K562 (cell line): ENCODE results near the gene PLAAT3. TPM values are rescaled to one million over a fixed set of nuclear protein-coding genes. Genes with fewer than 3 reads are reported as not detected.

ENCODE experiments used
- ARID3A ChIP-seq: IDR thresholded peaks from 2 replicates; pipeline ENCODE4 v1.6.1; 2012; ENCODE audit warnings: low read depth, low read length, improper control_type of control experiment, borderline replicate concordance
- BACH1 ChIP-seq: fragments of 200-800 bp; sonication (Bioruptor generic); IDR thresholded peaks from 2 replicates; pipeline ENCODE4 v1.6.1; 2016; ENCODE audit warnings: missing genetic modification characterization, missing compliant biosample characterization
- BCL6 ChIP-seq: fragments of 250-450 bp; sonication (Bioruptor Pico); IDR thresholded peaks from 2 replicates; pipeline ENCODE4 v1.4.0; 2020
- DEAF1 ChIP-seq: fragments of 450-650 bp; formaldehyde crosslinking; IDR thresholded peaks from 2 replicates; pipeline ENCODE4 v1.4.0; 2020; ENCODE audit warnings: mild to moderate bottlenecking, moderate library complexity
- MEIS2 ChIP-seq: fragments of 450-650 bp; IDR thresholded peaks from 2 replicates; pipeline ENCODE4 v1.6.1; 2014; ENCODE audit warnings: mild to moderate bottlenecking; ENCODE audit not compliant: partially characterized antibody
- MTA3 ChIP-seq: fragments of 450-650 bp; formaldehyde crosslinking; IDR thresholded peaks from 2 replicates; pipeline ENCODE4 v1.6.1; 2017; ENCODE audit warnings: mild to moderate bottlenecking, borderline replicate concordance
- NCOA1 ChIP-seq: fragments of 450-650 bp; IDR thresholded peaks from 2 replicates; pipeline ENCODE4 v1.6.1; 2016; ENCODE audit warnings: low read depth
- PATZ1 ChIP-seq: fragments of 250-450 bp; sonication (Bioruptor Pico); IDR thresholded peaks from 2 replicates; pipeline ENCODE4 v1.5.0; 2020; ENCODE audit warnings: mild to moderate bottlenecking, borderline replicate concordance
- PPARD ChIP-seq: fragments of 250-450 bp; sonication (Bioruptor Pico); IDR thresholded peaks from 2 replicates; pipeline ENCODE4 v1.8.0; 2022; ENCODE audit warnings: inconsistent platforms, mild to moderate bottlenecking, moderate library complexity
- PTTG1 ChIP-seq: fragments of 450-650 bp; IDR thresholded peaks from 2 replicates; pipeline ENCODE4 v1.6.1; 2016; ENCODE audit warnings: low read depth, mild to moderate bottlenecking, missing genetic modification characterization, missing compliant biosample characterization
- SMAD3 ChIP-seq: fragments of 450-650 bp; formaldehyde crosslinking; conservative IDR thresholded peaks from 2 replicates; pipeline ENCODE4 v1.4.0; 2020; ENCODE audit warnings: mild to moderate bottlenecking
- TEAD1 ChIP-seq, 2 experiments: fragments of 450-650 bp in 1 of 2; sonication (generic) in 1 of 2; formaldehyde crosslinking; IDR thresholded peaks; 2 replicates each; pipeline versions ENCODE4 v1.4.0 to v1.8.0; 2020 to 2022; ENCODE audit warnings: mild to moderate bottlenecking in 2 of 2, missing genetic modification reagents in 1 of 2
- TEAD2 ChIP-seq: fragments of 450-650 bp; IDR thresholded peaks from 2 replicates; pipeline ENCODE4 v1.6.1; 2016; ENCODE audit warnings: missing genetic modification characterization, control low read depth, missing compliant biosample characterization
- ZBTB34 ChIP-seq: fragments of 250-450 bp; sonication (Bioruptor Pico); IDR thresholded peaks from 2 replicates; pipeline ENCODE4 v1.8.0; 2021; ENCODE audit warnings: mild to moderate bottlenecking, moderate library complexity
- ZKSCAN3 ChIP-seq: fragments of 250-450 bp; sonication (Bioruptor Pico); IDR thresholded peaks from 2 replicates; pipeline ENCODE4 v1.4.0; 2020
- ZKSCAN8 ChIP-seq: fragments of 200-800 bp; sonication (Bioruptor generic); IDR thresholded peaks from 2 replicates; pipeline ENCODE4 v1.6.1; 2016; ENCODE audit warnings: missing genetic modification characterization, missing compliant biosample characterization
- ZNF165 ChIP-seq: fragments of 250-450 bp; sonication (Bioruptor Pico); IDR thresholded peaks from 2 replicates; pipeline ENCODE4 v1.4.0; 2020; ENCODE audit warnings: borderline replicate concordance
- ZNF3 ChIP-seq: fragments of 250-450 bp; sonication (Bioruptor Pico); IDR thresholded peaks from 2 replicates; pipeline ENCODE4 v1.5.0; 2021; ENCODE audit warnings: mild to moderate bottlenecking, moderate library complexity
- ZNF766 ChIP-seq: fragments of 200-800 bp; sonication (Bioruptor generic); conservative IDR thresholded peaks from 2 replicates; pipeline ENCODE4 v1.6.1; 2016; ENCODE audit warnings: missing genetic modification characterization, missing compliant biosample characterization
- polyA plus RNA-seq, 8 experiments: library from polyadenylated mRNA; depleted of rRNA in 4 of 8; stranded (reverse) in 5 of 8; unstranded in 3 of 8; fragments of >200 nt; fragmentation: Nextera tagmentation in 2 of 8; fragmentation: Illumina TruSeq in 1 of 8; extraction: Ambion mirVana in 2 of 8; extraction: Trizol in 1 of 8; gene quantifications; 2 replicates each; pipeline versions ENCODE4 v1.2.1 to v1.2.3, GENCODE V29; 2011 to 2014; ENCODE audit warnings: inconsistent platforms in 1 of 8, missing spikeins in 1 of 8
- total RNA-seq, 7 experiments: library from RNA; depleted of rRNA in 6 of 7; stranded (reverse); fragments of >200 nt in 6 of 7; fragmentation: Illumina TruSeq in 2 of 7; extraction: Trizol in 2 of 7; gene quantifications; 2 replicates each; pipeline versions ENCODE4 v1.2.1 to v1.2.3, GENCODE V29; 2011 to 2021; ENCODE audit warnings: low replicate concordance in 1 of 7

PLAAT3 gene
- total and polyA plus RNA-seq, 9 of the 15 experiments (the other 6 are each of a cell fraction or from before 2014, with no cell fraction given): 0.80 to 2.7 (median 1.4) TPM

- TF ChIP-seq PATZ1 (CRISPR knock-in tag): peak; percentile 95; the same call in 1 of the 2 replicates
- peak; percentile 69 for TF ChIP-seq MEIS2
- peak; percentile 72 for TF ChIP-seq DEAF1
- TF ChIP-seq BCL6 (CRISPR knock-in tag): peak; percentile 94
- peak; percentile 96 for TF ChIP-seq SMAD3 (CRISPR knock-in tag)
- peak; percentile 96 for TF ChIP-seq PTTG1 (tag)
- TF ChIP-seq ZNF766 (CRISPR knock-in tag): peak; percentile 80
- TF ChIP-seq ZBTB34 (CRISPR knock-in tag): peak; percentile 90
- peak; percentile 60; the same call in 1 of the 2 replicates for TF ChIP-seq ZNF3 (CRISPR knock-in tag)
- peak; percentile 77; the same call in 1 of the 2 replicates for TF ChIP-seq ZKSCAN8 (CRISPR knock-in tag)
- TF ChIP-seq ARID3A: 0 out of 2 replicates have a peak, but pooled peaks have one; percentile 22
- TF ChIP-seq MTA3: 0 out of 2 replicates have a peak, but pooled peaks have one; percentile 46
- peak; percentile 76; the same call in 1 of the 2 replicates for TF ChIP-seq PPARD
- peak; percentile 86 for TF ChIP-seq BACH1 (tag)
- TF ChIP-seq ZKSCAN3 (CRISPR knock-in tag): peak; percentile 86
- TF ChIP-seq ZNF165 (CRISPR knock-in tag): peak; percentile 98
- TF ChIP-seq TEAD2 (tag): peak; percentile 84; the same call in 1 of the 2 replicates
- 0 out of 2 replicates have a peak, but pooled peaks have one; percentile 37 for TF ChIP-seq NCOA1
- TF ChIP-seq TEAD1 (CRISPR knock-in tag; IDR thresholded peaks at IDR 0.05): peak in 1 of 2 experiments; percentile 96; a peak in 2 of 4 replicates
These were observed 83.0 kb downstream of the PLAAT3 start (continued) for GRCh38 chr11:63531074-63531792.
